Stimulated activated naive CD8-positive, alpha-beta T cell treated with anti-CD3 and anti-CD28 coated beads, Interleukin-15, Interleukin-2, amounts not matched to agents 100 ng/mL and 50 ng/mL, for 24 hours (primary cell): Measurements from ENCODE around the gene COL19A1.
A peak's percentile ranks its signal among the peaks of the same experiment; 100 is the strongest.

Source experiments
- H3K27ac Mint-ChIP-seq: one replicate; pipeline ENCODE4 v1.8.0; 2021; ENCODE audit warnings: mild to moderate bottlenecking, mixed read lengths
- H3K27me3 Mint-ChIP-seq: one replicate; pipeline ENCODE4 v1.8.0; 2021; ENCODE audit warnings: mixed read lengths
- H3K36me3 Mint-ChIP-seq: one replicate; pipeline ENCODE4 v1.8.0; 2021; ENCODE audit warnings: low read depth, mixed read lengths
- H3K4me1 Mint-ChIP-seq: one replicate; pipeline ENCODE4 v1.8.0; 2021; ENCODE audit warnings: low read depth, mixed read lengths
- H3K4me3 Mint-ChIP-seq: one replicate; pipeline ENCODE4 v1.8.0; 2021; ENCODE audit warnings: mild to moderate bottlenecking, mixed read lengths
- H3K9me3 Mint-ChIP-seq: one replicate; pipeline ENCODE4 v1.8.0; 2021; ENCODE audit warnings: mixed read lengths

COL19A1 gene

DNA sequence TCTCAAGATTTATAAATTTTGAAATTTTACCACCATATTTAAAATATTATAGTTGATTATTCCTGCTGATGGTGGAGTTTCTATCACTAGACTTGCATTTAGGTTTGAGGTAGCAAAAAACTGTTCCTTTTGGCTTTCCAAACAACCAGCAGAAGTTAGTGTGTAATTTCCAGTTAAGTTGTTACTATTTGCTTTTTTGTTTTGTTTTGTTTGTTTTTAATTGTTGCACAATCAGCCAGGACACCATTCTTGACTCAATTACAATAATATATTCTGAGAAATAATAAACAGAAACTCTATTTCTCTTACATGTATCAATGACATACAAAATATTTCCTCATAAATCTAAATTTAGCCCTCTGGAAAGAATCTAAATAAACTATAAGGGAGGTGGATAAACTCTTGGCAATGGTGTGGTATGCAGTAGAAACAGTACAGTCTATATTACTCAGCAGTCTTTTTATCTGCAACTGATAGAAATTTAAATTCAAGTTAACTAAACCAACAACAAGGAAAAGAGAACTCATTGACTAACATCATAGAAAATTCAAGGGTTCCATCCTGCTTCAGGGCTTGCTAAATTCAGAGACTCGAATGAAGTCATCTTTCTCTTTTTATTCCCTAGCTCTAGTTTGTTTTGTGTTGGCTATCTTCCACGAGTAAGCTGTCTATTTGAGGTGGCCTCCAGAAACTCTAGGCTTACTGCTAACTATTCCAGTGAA lies 19.4 kb upstream of the COL19A1 start:
- H3K36me3 Mint-ChIP-seq: no peaks in the 10 kb centered on the region
- H3K4me3 Mint-ChIP-seq: no peak overlapping the region
- no peaks in the 10 kb centered on the region for H3K9me3 Mint-ChIP-seq
- no peak overlapping the region for H3K27ac Mint-ChIP-seq
- peaks cover 24% of the 10 kb centered on the region for H3K27me3 Mint-ChIP-seq
- no peaks in the 10 kb centered on the region for H3K4me1 Mint-ChIP-seq

DNA sequence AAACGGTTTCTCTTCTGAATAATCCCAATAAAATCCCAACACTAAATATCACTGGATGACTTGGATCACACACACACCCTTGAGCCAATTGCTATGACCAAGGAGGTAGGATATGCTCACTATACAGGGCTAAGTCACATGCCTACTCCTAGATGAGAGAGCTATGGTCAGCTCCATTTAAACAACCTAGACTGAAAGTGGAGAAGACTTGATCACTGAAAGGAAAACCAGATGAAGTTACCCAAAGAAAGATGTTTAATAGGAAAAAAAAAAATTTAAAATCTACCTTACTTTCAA lies 18.9 kb upstream of the COL19A1 start:
- Mint-ChIP-seq H3K27me3 (peaks cover 27% of the 10 kb centered on the region), H3K27ac (no peak overlapping the region)

DNA sequence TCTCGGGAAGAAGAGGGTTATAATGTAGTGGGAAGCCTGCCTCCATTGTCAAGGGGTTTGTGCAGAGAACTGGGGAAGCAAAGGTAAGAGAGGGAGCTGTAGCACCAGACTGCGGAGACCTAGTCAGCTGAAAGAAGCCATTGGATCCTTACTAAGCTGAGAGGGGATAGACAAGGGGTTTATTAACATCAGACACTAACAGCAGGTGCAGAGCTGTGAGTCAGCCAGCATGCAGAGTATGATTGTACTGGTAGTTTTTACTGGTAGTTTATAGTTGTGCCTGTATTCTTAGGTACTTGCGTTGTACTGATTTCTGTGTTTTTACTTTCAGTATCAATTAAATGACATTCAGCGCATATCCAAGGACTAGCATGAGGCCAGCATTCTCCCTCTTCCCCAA lies 17.8 kb upstream of the COL19A1 start:
- Mint-ChIP-seq H3K27me3 (peaks cover 38% of the 10 kb centered on the region), H3K27ac (no peak overlapping the region), H3K4me3 (no peak overlapping the region), H3K9me3 (peaks cover 10% of the 10 kb centered on the region), H3K36me3 (no peaks in the 10 kb centered on the region), H3K4me1 (no peaks in the 10 kb centered on the region)

More for the DNA sequence above, 18.9 kb upstream of the COL19A1 start:
- H3K36me3 Mint-ChIP-seq: no peaks in the 10 kb centered on the region
- H3K9me3 Mint-ChIP-seq: peaks cover 1% of the 10 kb centered on the region
- H3K4me3 Mint-ChIP-seq: no peak overlapping the region
- H3K4me1 Mint-ChIP-seq: no peaks in the 10 kb centered on the region

DNA sequence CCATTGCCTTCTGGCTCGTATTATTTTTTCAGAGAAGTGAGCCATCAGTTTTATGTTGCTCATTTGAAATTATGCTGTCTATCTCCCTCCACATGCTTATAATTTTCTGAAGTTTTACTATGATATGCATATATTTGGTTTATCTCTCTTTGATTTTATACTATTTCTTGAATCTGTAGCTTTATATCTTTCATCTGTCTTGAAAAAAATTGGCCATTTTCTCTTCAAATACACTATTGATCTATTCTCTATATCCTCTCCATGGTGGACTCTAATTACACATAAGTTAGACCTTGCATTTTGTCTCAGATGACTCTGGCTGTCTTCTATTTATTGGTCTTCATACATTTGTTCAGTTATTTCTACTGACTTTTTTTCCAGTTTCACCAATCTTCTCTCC lies 13.7 kb upstream of the COL19A1 start:
- H3K36me3 Mint-ChIP-seq: no peaks in the 10 kb centered on the region
- H3K27ac Mint-ChIP-seq: no peak overlapping the region
- H3K4me1 Mint-ChIP-seq: no peaks in the 10 kb centered on the region
- peaks cover 19% of the 10 kb centered on the region for H3K27me3 Mint-ChIP-seq
- peaks cover 10% of the 10 kb centered on the region for H3K9me3 Mint-ChIP-seq
- no peak overlapping the region for H3K4me3 Mint-ChIP-seq

- Mint-ChIP-seq H3K4me3 (no peak overlapping the region), H3K9me3 (no peaks in the 10 kb centered on the region), H3K4me1 (peaks cover 16% of the 10 kb centered on the region), H3K36me3 (no peaks in the 10 kb centered on the region), H3K27me3 (peaks cover 16% of the 10 kb centered on the region), H3K27ac (no peak overlapping the region)
Observed at GRCh38 chr6:69861986-69862385, 4.4 kb upstream of the COL19A1 start.

- peaks cover 29% of the 10 kb centered on the region for H3K27me3 Mint-ChIP-seq
- H3K4me1 Mint-ChIP-seq: peaks cover 29% of the 10 kb centered on the region
- H3K27ac Mint-ChIP-seq: no peak overlapping the region
- no peaks in the 10 kb centered on the region for H3K9me3 Mint-ChIP-seq
- no peaks in the 10 kb centered on the region for H3K36me3 Mint-ChIP-seq
- H3K4me3 Mint-ChIP-seq: no peak overlapping the region
Observed at GRCh38 chr6:69863766-69864165, 2.6 kb upstream of the COL19A1 start.

DNA sequence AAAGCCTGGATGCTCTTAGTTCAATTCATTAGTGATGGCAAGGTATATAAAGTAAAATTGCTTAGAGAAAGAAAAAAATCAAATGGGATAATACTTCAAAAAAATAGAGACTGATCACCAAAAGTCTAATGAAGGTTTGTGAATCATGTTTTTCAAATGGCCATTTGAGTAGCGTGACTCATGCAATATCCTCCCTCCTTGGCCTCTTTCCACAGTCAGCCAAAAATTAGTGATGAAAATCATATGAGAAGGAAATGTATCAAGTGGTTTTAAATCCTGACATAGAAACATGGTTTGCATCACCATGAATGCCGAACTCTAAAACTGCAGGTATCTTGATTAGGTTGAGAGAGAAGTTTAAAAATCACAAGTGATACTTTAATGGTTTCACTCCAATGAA lies 1.2 kb upstream of the COL19A1 start:
- Mint-ChIP-seq H3K9me3 (no peaks in the 10 kb centered on the region), H3K36me3 (no peaks in the 10 kb centered on the region), H3K27ac (no peak overlapping the region), H3K27me3 (peaks cover 39% of the 10 kb centered on the region), H3K4me3 (no peak overlapping the region), H3K4me1 (peaks cover 37% of the 10 kb centered on the region)

DNA sequence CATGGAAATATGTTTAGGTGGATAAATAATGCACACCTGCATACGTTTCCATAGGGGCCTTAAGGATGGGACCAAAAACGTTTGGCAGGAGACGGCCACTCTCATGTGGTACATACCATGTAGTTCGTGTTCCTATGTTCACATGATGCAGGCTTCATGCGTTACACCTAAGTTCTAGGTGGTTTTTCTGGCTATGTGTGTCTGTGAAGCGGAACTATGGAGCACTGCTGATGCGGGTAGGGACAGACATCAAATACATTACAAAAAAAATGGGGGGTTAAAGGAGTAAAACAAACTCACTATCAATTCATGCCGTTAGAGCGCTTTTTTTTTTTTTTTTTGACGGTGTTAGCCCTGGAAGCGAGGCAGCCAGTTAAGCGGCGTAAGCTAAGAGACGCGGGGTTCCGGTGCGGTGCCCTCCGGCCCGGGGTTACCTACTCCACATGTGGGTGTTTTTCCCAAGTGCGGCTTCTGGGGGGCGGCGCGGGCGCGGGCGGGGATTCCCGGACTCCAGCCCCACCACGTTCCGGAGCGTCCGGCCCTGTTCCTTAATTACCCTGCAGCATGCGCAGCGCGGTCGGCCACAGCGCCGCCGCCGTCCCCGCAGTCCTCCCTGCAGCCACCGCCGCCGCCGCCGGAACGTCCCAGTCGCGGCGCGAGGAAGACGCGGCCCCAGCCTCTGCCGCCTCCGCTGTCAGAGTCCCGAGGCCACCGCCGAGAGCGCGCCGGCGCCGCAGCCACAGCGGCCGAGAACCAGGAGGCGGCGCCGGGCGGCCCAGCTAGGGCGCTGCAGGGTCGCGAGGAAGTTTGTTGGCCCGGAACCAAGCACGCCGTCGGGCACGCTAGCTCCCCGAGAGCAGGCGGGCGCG lies 648 bp downstream of the COL19A1 start:
- Mint-ChIP-seq H3K36me3 (no peaks in the 10 kb centered on the region), H3K4me3 (peak overlapping the region; percentile 88), H3K4me1 (peaks cover 37% of the 10 kb centered on the region), H3K9me3 (no peaks in the 10 kb centered on the region), H3K27me3 (peaks cover 46% of the 10 kb centered on the region), H3K27ac (peak overlapping the region; percentile 89)

- Mint-ChIP-seq H3K9me3 (no peaks in the 10 kb centered on the region), H3K4me1 (peaks cover 37% of the 10 kb centered on the region), H3K4me3 (peak overlapping the region; percentile 80), H3K36me3 (no peaks in the 10 kb centered on the region), H3K27me3 (peaks cover 46% of the 10 kb centered on the region), H3K27ac (peak overlapping the region; percentile 73)
Observed at GRCh38 chr6:69867639-69867976, 1.3 kb downstream of the COL19A1 start.

GRCh38 chr6:69868252-69868804 lies 2.0 kb downstream of the COL19A1 start:
- Mint-ChIP-seq H3K4me3 (peak overlapping the region; percentile 80), H3K9me3 (no peaks in the 10 kb centered on the region), H3K27ac (peak overlapping the region; percentile 73), H3K27me3 (peaks cover 52% of the 10 kb centered on the region), H3K36me3 (no peaks in the 10 kb centered on the region), H3K4me1 (peaks cover 37% of the 10 kb centered on the region)

DNA sequence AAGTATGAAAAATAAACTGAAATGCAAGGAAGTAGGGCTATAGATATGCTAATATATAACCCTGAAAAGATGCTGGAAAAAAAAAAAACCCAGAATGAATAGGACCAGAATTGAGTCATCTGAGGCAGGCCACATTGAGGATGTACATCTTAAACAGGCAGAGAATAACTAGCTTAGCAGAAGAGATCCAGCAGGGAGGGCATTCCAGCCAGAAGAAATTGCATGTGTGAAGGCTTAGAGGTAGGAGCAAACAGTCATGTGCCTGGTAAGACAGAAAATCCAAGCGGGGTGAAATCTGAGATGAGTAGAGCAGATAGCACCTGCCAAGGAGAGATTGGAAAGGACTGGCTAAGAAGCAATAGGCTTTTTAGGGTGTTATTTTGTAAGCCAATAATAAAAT lies 2.6 kb downstream of the COL19A1 start:
- no peaks in the 10 kb centered on the region for H3K36me3 Mint-ChIP-seq
- no peaks in the 10 kb centered on the region for H3K9me3 Mint-ChIP-seq
- H3K4me1 Mint-ChIP-seq: peaks cover 37% of the 10 kb centered on the region
- H3K27ac Mint-ChIP-seq: no peak overlapping the region
- peak overlapping the region; percentile 80 for H3K4me3 Mint-ChIP-seq
- H3K27me3 Mint-ChIP-seq: peaks cover 56% of the 10 kb centered on the region

- Mint-ChIP-seq H3K27ac (no peak overlapping the region), H3K27me3 (peaks cover 48% of the 10 kb centered on the region), H3K4me3 (no peak overlapping the region), H3K4me1 (peaks cover 30% of the 10 kb centered on the region), H3K9me3 (no peaks in the 10 kb centered on the region), H3K36me3 (no peaks in the 10 kb centered on the region)
Observed at GRCh38 chr6:69871107-69871506, 4.8 kb downstream of the COL19A1 start.

DNA sequence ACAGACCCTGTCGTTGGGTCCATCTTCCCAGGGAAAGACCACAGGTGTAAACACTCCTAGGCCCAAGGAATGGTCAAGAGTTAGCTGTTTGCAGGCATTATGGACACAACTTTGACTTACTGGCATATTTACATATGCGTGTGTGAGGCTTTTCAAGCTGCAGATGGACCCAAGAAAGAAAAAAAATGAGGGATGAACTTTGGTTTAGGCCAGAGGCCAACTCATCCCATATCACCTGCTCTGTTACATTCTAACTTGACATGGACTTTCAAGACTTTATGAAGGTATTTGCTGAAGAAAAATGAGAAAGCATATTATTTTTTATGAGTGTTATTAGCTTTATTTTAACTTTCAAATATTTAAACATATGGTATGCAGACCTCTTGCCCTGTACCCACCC lies 6.9 kb downstream of the COL19A1 start:
- peaks cover 12% of the 10 kb centered on the region for H3K4me1 Mint-ChIP-seq
- no peaks in the 10 kb centered on the region for H3K9me3 Mint-ChIP-seq
- H3K36me3 Mint-ChIP-seq: no peaks in the 10 kb centered on the region
- H3K4me3 Mint-ChIP-seq: no peak overlapping the region
- H3K27me3 Mint-ChIP-seq: peaks cover 32% of the 10 kb centered on the region
- H3K27ac Mint-ChIP-seq: no peak overlapping the region

GRCh38 chr6:69875715-69876114 lies 9.4 kb downstream of the COL19A1 start:
- Mint-ChIP-seq H3K27me3 (peaks cover 11% of the 10 kb centered on the region), H3K4me1 (peaks cover 10% of the 10 kb centered on the region), H3K36me3 (no peaks in the 10 kb centered on the region), H3K4me3 (no peak overlapping the region), H3K27ac (no peak overlapping the region), H3K9me3 (no peaks in the 10 kb centered on the region)

DNA sequence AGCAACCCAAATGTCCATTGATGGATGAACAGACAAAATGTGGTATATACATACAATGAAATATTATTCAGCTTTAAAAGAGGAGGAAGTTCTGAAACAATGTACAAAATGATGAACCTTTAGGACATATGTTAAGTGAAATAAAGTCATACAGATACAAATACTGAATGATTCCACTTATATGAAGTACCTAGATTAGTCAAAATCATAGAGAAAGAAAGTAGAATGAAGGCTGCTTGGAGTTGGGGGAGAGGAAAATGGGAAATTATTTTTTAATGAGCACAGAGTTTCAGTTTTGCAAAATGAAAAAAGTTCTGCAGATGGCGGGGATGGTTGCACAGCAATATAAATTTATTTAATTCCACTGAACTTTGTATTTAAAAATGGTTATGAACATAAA lies 12.4 kb downstream of the COL19A1 start:
- H3K4me1 Mint-ChIP-seq: peaks cover 13% of the 10 kb centered on the region
- peaks cover 3% of the 10 kb centered on the region for H3K36me3 Mint-ChIP-seq
- H3K4me3 Mint-ChIP-seq: no peak overlapping the region
- no peak overlapping the region for H3K27ac Mint-ChIP-seq
- H3K9me3 Mint-ChIP-seq: no peaks in the 10 kb centered on the region
- H3K27me3 Mint-ChIP-seq: peaks cover 12% of the 10 kb centered on the region
